GM12892 (cell line): ENCODE results near the gene CDKN1A.

Source experiments
- POLR2A ChIP-seq: IDR thresholded peaks from 2 replicates; pipeline ENCODE4 v1.6.1; 2011; ENCODE audit warnings: low read depth, low read length, control low read depth
- POLR2AphosphoS5 ChIP-seq: IDR thresholded peaks from 2 replicates; pipeline ENCODE4 v1.6.1; 2011; ENCODE audit warnings: low read depth, low read length, control low read depth

DNA sequence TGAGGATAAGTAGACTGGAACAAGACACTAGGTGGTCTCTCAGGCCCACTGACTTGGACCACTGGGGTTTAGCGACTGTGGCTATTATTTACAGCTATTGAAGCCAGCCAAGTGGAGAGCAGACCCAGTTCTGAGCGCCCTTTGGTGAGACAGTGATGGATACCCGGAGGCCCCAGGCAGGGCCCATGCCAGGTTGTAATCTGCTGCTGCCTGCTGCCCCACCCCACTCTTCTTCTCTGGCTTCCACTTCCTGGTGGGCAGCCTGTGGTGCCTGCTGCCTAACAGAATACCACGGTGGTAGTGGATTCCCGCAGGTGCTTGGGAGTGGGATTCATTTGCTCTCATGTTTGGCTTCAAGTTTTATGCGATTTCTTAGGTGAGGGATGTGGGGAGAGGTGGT lies 19.7 kb downstream of the CDKN1A start:
- TF ChIP-seq POLR2A (no peak), POLR2AphosphoS5 (no peak)
